Hepatocyte (in vitro differentiated cells): ENCODE measurements around the gene SNX19. TPM values are rescaled to one million over a fixed set of nuclear protein-coding genes. Genes with fewer than 3 reads are reported as not detected.

Experiments used
- DNase-seq: peaks from one replicate; pipeline ENCODE4 v3.0.0-alpha.2; 2016; ENCODE audit warnings: low spot score
- H2AFZ ChIP-seq: fragments of 200-600 bp; sonication (generic); 2 replicates; pipeline ENCODE4 v1.6.0; 2016; ENCODE audit warnings: antibody characterized with exemption, mild to moderate bottlenecking
- H3K27ac ChIP-seq: fragments of 200-600 bp; sonication (generic); 2 replicates; pipeline ENCODE4 v1.5.1; 2016; ENCODE audit warnings: mild to moderate bottlenecking
- H3K27me3 ChIP-seq: fragments of 200-600 bp; sonication (generic); 2 replicates; pipeline ENCODE4 v1.6.1; 2016
- H3K36me3 ChIP-seq: fragments of 200-600 bp; sonication (generic); replicated peaks from 2 replicates; pipeline ENCODE4 v1.5.1; 2016; ENCODE audit warnings: low read depth; ENCODE audit not compliant: insufficient read depth
- H3K4me1 ChIP-seq: fragments of 200-600 bp; sonication (generic); 2 replicates; pipeline ENCODE4 v1.5.1; 2016; ENCODE audit warnings: mild to moderate bottlenecking, moderate library complexity; ENCODE audit not compliant: insufficient read depth
- H3K4me2 ChIP-seq: fragments of 200-600 bp; sonication (generic); 2 replicates; pipeline ENCODE4 v1.6.0; 2016
- H3K4me3 ChIP-seq: fragments of 200-600 bp; sonication (generic); 2 replicates; pipeline ENCODE4 v1.5.1; 2016; ENCODE audit warnings: mild to moderate bottlenecking
- H3K79me2 ChIP-seq: fragments of 200-600 bp; sonication (generic); 2 replicates; pipeline ENCODE4 v1.6.0; 2017; ENCODE audit warnings: mild to moderate bottlenecking
- H3K9me2 ChIP-seq: fragments of 200-600 bp; sonication (generic); replicated peaks from 2 replicates; pipeline ENCODE4 v1.6.0; 2017; ENCODE audit warnings: mild to moderate bottlenecking; ENCODE audit not compliant: insufficient read depth
- H3K9me3 ChIP-seq: fragments of 200-600 bp; sonication (generic); 2 replicates; pipeline ENCODE4 v1.5.1; 2016; ENCODE audit warnings: low read depth, mild to moderate bottlenecking
- H4K20me1 ChIP-seq: fragments of 200-600 bp; sonication (generic); 2 replicates; pipeline ENCODE4 v1.6.0; 2016; ENCODE audit warnings: mild to moderate bottlenecking; ENCODE audit not compliant: insufficient read depth, poor library complexity, severe bottlenecking
- EZH2 ChIP-seq: fragments of 200-600 bp; sonication (generic); IDR thresholded peaks from 2 replicates; pipeline ENCODE4 v1.6.1; 2016; ENCODE audit warnings: antibody characterized with exemption, mild to moderate bottlenecking, borderline replicate concordance
- EZH2phosphoT487 ChIP-seq: fragments of 200-600 bp; sonication (generic); IDR thresholded peaks from one replicate; pipeline ENCODE4 v1.6.1; 2018; ENCODE audit warnings: antibody characterized with exemption, mild to moderate bottlenecking, low read depth, moderate library complexity; ENCODE audit not compliant: unreplicated experiment, severe bottlenecking
- WGBS: methylation state at CpG from one replicate; pipeline ENCODE4 v1.1.6; 2016; ENCODE audit warnings: low lambda C conversion rate; ENCODE audit errors: missing lambda C conversion rate; 5-methylcytosine and 5-hydroxymethylcytosine counted together
- polyA plus RNA-seq: library from polyadenylated mRNA; unstranded; fragments of >200 nt; fragmentation: Nextera tagmentation; extraction: Ambion mirVana; gene quantifications from 2 replicates; pipeline ENCODE4 v1.2.1, GENCODE V29; 2016
- total RNA-seq: library from RNA; depleted of rRNA; stranded (reverse); fragments of >200 nt; gene quantifications from 2 replicates; pipeline ENCODE4 v1.2.3, GENCODE V29; 2014
- TF ChIP-seq, protein P1 (sequence below): fragments of 200-600 bp; sonication (generic); IDR thresholded peaks from 2 replicates; pipeline ENCODE4 v1.5.1; 2016; ENCODE audit warnings: antibody characterized with exemption, mild to moderate bottlenecking; ENCODE audit not compliant: poor library complexity

SNX19 gene
- total and polyA plus RNA-seq, 2 experiments from 2014 or later: 40.6 to 64.3 TPM

- H3K4me3 ChIP-seq: no peak overlapping the region
- no peak overlapping the region for H2AFZ ChIP-seq
- H3K4me2 ChIP-seq: no peak overlapping the region
- no peaks in the 10 kb centered on the region for H4K20me1 ChIP-seq
- no peaks in the 10 kb centered on the region for H3K79me2 ChIP-seq
- no peaks in the 10 kb centered on the region for H3K9me2 ChIP-seq
- peaks cover 55% of the 10 kb centered on the region for H3K4me1 ChIP-seq
- H3K9me3 ChIP-seq: no peaks in the 10 kb centered on the region
- DNase-seq: no peak
- TF ChIP-seq, protein P1, sequence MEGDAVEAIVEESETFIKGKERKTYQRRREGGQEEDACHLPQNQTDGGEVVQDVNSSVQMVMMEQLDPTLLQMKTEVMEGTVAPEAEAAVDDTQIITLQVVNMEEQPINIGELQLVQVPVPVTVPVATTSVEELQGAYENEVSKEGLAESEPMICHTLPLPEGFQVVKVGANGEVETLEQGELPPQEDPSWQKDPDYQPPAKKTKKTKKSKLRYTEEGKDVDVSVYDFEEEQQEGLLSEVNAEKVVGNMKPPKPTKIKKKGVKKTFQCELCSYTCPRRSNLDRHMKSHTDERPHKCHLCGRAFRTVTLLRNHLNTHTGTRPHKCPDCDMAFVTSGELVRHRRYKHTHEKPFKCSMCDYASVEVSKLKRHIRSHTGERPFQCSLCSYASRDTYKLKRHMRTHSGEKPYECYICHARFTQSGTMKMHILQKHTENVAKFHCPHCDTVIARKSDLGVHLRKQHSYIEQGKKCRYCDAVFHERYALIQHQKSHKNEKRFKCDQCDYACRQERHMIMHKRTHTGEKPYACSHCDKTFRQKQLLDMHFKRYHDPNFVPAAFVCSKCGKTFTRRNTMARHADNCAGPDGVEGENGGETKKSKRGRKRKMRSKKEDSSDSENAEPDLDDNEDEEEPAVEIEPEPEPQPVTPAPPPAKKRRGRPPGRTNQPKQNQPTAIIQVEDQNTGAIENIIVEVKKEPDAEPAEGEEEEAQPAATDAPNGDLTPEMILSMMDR: no peak
- TF ChIP-seq EZH2: no peak
- TF ChIP-seq EZH2phosphoT487: no peak
- H3K27ac ChIP-seq: no peak overlapping the region
- 94% methylated on average over 7 of the region's 7 CpGs for WGBS
- no peaks in the 10 kb centered on the region for H3K27me3 ChIP-seq
- no peaks in the 10 kb centered on the region for H3K36me3 ChIP-seq
These were observed 87.5 kb downstream of the SNX19 start for GRCh38 chr11:130828741-130829140.

GRCh38 chr11:130827451-130828377 is 88.6 kb downstream of the SNX19 start:
- H4K20me1 ChIP-seq: no peaks in the 10 kb centered on the region
- H3K27me3 ChIP-seq: no peaks in the 10 kb centered on the region
- no peak overlapping the region for H3K4me3 ChIP-seq
- H3K36me3 ChIP-seq: no peaks in the 10 kb centered on the region
- H3K79me2 ChIP-seq: no peaks in the 10 kb centered on the region
- H3K27ac ChIP-seq: peak overlapping the region; percentile 25
- 43% methylated on average over 13 of the region's 13 CpGs for WGBS
- peak; percentile 87 for DNase-seq
- TF ChIP-seq, protein P1: peak; percentile 62
- TF ChIP-seq EZH2: no peak
- H3K9me2 ChIP-seq: no peaks in the 10 kb centered on the region
- peak overlapping the region; percentile 4 for H2AFZ ChIP-seq
- peaks cover 49% of the 10 kb centered on the region for H3K4me1 ChIP-seq
- H3K9me3 ChIP-seq: no peaks in the 10 kb centered on the region
- H3K4me2 ChIP-seq: no peak overlapping the region

- Histone ChIP-seq H3K27me3 (no peaks in the 10 kb centered on the region), H4K20me1 (no peaks in the 10 kb centered on the region), H3K79me2 (no peaks in the 10 kb centered on the region), H3K9me3 (no peaks in the 10 kb centered on the region), H3K4me2 (no peak overlapping the region), H3K27ac (no peak overlapping the region), H3K4me3 (no peak overlapping the region), H3K4me1 (peaks cover 39% of the 10 kb centered on the region), H3K9me2 (no peaks in the 10 kb centered on the region), H3K36me3 (no peaks in the 10 kb centered on the region), H2AFZ (no peak overlapping the region)
- no peak for DNase-seq
- 81% methylated on average over 9 of the region's 9 CpGs for WGBS
- TF ChIP-seq EZH2phosphoT487 (no peak), EZH2 (no peak)
- TF ChIP-seq, protein P1: no peak
These were observed 89.7 kb downstream of the SNX19 start for GRCh38 chr11:130826572-130826971.
